ENCODE data around the gene SLC48A1.

Gene SLC48A1

DNA sequence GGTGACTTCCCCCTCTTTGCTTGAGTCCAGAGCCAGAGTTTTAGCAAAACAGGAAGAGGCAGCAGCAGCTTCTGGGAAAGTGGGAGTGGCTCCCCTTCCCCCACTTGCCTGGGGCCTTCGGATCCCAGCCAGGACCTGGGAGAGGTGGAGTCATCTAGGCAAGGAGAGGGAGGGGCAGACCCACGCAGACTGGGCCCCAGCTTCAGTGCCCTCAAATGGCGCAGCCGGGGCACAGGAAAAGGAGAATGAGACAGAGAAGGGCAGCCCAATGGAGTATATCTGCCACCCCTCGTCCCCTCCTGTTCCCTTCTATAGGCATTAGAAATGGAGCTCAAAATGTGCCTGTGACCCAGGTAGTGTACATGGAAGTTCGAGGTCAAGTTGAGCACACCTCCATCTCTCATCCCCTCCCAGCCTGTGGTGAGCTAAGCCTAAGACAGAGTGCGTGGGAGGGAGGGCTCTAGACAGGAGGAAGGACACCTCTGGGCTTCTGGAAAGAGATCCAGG, 56.0 kb downstream of the SLC48A1 start:
- DNase-seq, result peak; percentile 92

DNA sequence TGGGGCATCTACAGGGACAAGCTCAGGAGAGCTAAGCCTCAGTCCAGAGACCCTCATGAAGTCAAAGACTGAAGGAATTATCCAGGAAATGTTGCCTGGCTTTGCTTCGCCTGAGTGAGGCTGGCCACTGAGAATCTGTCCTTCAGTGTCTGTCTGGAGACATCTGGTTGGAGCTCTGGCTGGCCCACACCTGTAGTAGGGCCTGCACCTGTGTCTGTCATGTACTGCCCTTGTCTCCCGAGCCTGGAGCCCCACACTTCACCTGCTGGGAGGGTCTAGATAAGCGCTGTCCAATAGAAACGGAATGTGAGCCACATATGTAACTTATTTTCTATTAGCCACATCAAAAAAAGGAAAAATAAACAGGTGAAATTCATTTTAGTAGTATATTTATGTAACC, 56.5 kb downstream of the SLC48A1 start:
- no peak for DNase-seq
